ENCODE data around the gene ATP6AP1.
A peak's percentile ranks its signal among the peaks of the same experiment; 100 is the strongest.

ATP6AP1 gene

DNA sequence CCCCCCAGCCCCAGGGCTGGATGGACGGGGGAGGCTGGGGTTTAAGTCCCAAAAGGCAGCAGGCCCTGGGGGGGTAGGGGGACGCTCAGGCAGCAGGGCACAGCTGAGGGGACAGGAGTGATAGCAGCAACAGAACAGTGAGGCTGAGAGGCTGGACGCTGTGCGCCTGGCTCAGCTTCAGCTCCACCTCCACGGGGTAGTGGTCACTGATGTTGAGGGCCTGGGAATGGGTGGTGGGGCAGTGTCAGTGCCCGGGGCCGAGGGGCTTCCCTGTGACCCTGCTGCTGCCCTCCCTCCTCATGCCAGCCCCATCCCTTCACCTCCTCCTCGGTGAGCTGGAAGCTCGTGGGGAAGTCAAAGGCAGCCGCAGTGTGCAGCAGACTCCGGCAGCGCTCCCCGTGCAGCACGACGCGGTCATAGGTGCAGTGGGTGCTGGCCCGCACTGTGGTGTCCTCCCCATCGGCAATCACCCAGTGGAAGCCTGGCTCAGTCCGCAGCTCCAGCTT, 25.8 kb upstream of the ATP6AP1 start:
- H3K36me3 ChIP-seq (ENCODE audit: control insufficient read depth in 2 of 2, insufficient read depth in 1 of 2, low read length in 2 of 2) = peaks cover 0 to 44% of the 10 kb centered on the region in 2 experiments; a peak in 1 of 3 replicates
- H3K4me1 ChIP-seq (ENCODE audit: control insufficient read depth, insufficient read depth, low read length) = no peaks in the 10 kb centered on the region
- no peak overlapping the region for H3K4me3 ChIP-seq (ENCODE audit: low read depth, low read length)
- no peaks in the 10 kb centered on the region for H3K9me3 ChIP-seq (ENCODE audit: control insufficient read depth, insufficient read depth, low read depth, low read length)
- ChIA-PET CTCF (interaction anchor here (1.1 kb wide), 1 partner anchor 29 kb away, joined by 3 read pairs; the partner anchor contains the start of gene FLNA), POLR2A (interaction anchor here (1.2 to 6.5 kb wide), 3 partner anchors 8 to 55 kb away, joined by 3 to 57 read pairs (median 4); partner anchors contain the start of genes DNASE1L1, PLXNA3 and TAFAZZIN)
- no peak overlapping the region for H3K27ac ChIP-seq (ENCODE audit: extremely low read depth, low read depth, low read length)
- TF ChIP-seq KLF9 (tag by site-specific recombination; IDR thresholded peaks at IDR 0.05; ENCODE audit: low read depth) (no peak), ZNF600 (tag by site-specific recombination; IDR thresholded peaks at IDR 0.05) (peak; percentile 36; the same call in 1 of the 2 replicates)

DNA sequence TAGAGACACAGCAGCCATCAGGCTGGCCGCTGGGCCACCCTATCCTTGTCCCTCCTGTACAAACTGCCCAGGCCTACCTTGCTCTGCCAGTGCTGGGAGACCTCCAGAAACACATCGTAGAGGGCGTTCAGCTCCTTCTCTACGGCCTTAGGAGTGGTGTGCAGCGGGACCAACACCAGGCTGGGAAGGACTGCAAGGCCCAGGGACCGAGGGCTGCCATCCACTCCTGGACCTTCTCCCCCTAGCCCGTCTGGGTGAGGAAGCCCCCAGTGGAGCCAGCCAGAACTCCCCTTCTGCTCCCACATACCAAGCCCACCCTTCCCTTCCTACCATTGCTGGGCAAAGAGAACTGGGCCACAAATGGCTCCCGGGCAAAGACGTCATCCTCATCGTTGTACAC, 25.3 kb upstream of the ATP6AP1 start:
- peaks cover 0 to 44% of the 10 kb centered on the region in 2 experiments; a peak in 1 of 3 replicates for H3K36me3 ChIP-seq (ENCODE audit: control insufficient read depth in 2 of 2, insufficient read depth in 1 of 2, low read length in 2 of 2)
- no peak overlapping the region for H3K27ac ChIP-seq (ENCODE audit: extremely low read depth, low read depth, low read length)
- H3K4me1 ChIP-seq (ENCODE audit: control insufficient read depth, insufficient read depth, low read length) = no peaks in the 10 kb centered on the region
- ChIA-PET POLR2A (interaction anchor here (0.7 to 6.5 kb wide), 4 partner anchors 7 to 131 kb away, joined by 3 to 57 read pairs (median 4); partner anchors contain the start of genes DNASE1L1, PLXNA3 and TAFAZZIN), CTCF (interaction anchor here (1.1 kb wide), 1 partner anchor 29 kb away, joined by 3 read pairs; the partner anchor contains the start of gene FLNA)
- no peak overlapping the region for H3K4me3 ChIP-seq (ENCODE audit: low read depth, low read length)
- no peak for TF ChIP-seq EGR2 (tag by site-specific recombination; IDR thresholded peaks at IDR 0.05; ENCODE audit: low read depth)
- TF ChIP-seq, protein P1, sequence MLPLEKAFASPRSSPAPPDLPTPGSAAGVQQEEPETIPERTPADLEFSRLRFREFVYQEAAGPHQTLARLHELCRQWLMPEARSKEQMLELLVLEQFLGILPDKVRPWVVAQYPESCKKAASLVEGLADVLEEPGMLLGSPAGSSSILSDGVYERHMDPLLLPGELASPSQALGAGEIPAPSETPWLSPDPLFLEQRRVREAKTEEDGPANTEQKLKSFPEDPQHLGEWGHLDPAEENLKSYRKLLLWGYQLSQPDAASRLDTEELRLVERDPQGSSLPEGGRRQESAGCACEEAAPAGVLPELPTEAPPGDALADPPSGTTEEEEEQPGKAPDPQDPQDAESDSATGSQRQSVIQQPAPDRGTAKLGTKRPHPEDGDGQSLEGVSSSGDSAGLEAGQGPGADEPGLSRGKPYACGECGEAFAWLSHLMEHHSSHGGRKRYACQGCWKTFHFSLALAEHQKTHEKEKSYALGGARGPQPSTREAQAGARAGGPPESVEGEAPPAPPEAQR (tag by site-specific recombination; IDR thresholded peaks at IDR 0.05) = no peak
- no peak for TF ChIP-seq ZNF114 (tag by site-specific recombination; IDR thresholded peaks at IDR 0.05)
- no peak for TF ChIP-seq ZNF747 (tag by site-specific recombination; IDR thresholded peaks at IDR 0.05)
- no peak for TF ChIP-seq TRIM28 (IDR thresholded peaks at IDR 0.05; ENCODE audit: borderline replicate concordance, low read length)
- TF ChIP-seq, protein P2, sequence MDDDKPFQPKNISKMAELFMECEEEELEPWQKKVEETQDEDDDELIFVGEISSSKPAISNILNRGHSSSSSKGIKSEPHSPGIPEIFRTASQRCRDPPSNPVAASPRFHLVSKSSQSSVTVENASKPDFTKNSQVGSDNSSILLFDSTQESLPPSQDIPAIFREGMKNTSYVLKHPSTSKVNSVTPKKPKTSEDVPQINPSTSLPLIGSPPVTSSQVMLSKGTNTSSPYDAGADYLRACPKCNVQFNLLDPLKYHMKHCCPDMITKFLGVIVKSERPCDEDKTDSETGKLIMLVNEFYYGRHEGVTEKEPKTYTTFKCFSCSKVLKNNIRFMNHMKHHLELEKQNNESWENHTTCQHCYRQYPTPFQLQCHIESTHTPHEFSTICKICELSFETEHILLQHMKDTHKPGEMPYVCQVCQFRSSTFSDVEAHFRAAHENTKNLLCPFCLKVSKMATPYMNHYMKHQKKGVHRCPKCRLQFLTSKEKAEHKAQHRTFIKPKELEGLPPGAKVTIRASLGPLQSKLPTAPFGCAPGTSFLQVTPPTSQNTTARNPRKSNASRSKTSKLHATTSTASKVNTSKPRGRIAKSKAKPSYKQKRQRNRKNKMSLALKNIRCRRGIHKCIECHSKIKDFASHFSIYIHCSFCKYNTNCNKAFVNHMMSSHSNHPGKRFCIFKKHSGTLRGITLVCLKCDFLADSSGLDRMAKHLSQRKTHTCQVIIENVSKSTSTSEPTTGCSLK (tag by site-specific recombination; IDR thresholded peaks at IDR 0.05) = no peak
- TF ChIP-seq, protein P3, sequence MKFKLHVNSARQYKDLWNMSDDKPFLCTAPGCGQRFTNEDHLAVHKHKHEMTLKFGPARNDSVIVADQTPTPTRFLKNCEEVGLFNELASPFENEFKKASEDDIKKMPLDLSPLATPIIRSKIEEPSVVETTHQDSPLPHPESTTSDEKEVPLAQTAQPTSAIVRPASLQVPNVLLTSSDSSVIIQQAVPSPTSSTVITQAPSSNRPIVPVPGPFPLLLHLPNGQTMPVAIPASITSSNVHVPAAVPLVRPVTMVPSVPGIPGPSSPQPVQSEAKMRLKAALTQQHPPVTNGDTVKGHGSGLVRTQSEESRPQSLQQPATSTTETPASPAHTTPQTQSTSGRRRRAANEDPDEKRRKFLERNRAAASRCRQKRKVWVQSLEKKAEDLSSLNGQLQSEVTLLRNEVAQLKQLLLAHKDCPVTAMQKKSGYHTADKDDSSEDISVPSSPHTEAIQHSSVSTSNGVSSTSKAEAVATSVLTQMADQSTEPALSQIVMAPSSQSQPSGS (tag by site-specific recombination; IDR thresholded peaks at IDR 0.05; ENCODE audit: low read depth) = no peak
- no peak for TF ChIP-seq ZNF654 (tag by site-specific recombination; IDR thresholded peaks at IDR 0.05; ENCODE audit: low read depth)
- TF ChIP-seq, protein P4, sequence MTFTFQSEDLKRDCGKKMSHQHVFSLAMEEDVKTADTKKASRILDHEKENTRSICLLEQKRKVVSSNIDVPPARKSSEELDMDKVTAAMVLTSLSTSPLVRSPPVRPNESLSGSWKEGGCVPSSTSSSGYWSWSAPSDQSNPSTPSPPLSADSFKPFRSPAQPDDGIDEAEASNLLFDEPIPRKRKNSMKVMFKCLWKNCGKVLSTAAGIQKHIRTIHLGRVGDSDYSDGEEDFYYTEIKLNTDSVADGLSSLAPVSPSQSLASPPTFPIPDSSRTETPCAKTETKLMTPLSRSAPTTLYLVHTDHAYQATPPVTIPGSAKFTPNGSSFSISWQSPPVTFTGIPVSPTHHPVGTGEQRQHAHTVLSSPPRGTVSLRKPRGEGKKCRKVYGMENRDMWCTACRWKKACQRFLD (tag by site-specific recombination; IDR thresholded peaks at IDR 0.05) = no peak
- TF ChIP-seq ZNF394 (tag by site-specific recombination; IDR thresholded peaks at IDR 0.05; ENCODE audit: borderline replicate concordance) = no peak
- TF ChIP-seq, protein P5, sequence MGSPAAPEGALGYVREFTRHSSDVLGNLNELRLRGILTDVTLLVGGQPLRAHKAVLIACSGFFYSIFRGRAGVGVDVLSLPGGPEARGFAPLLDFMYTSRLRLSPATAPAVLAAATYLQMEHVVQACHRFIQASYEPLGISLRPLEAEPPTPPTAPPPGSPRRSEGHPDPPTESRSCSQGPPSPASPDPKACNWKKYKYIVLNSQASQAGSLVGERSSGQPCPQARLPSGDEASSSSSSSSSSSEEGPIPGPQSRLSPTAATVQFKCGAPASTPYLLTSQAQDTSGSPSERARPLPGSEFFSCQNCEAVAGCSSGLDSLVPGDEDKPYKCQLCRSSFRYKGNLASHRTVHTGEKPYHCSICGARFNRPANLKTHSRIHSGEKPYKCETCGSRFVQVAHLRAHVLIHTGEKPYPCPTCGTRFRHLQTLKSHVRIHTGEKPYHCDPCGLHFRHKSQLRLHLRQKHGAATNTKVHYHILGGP (tag by site-specific recombination; IDR thresholded peaks at IDR 0.05) = no peak
- no peak for TF ChIP-seq ZNF169 (tag by site-specific recombination; IDR thresholded peaks at IDR 0.05)
- TF ChIP-seq ZNF677 (tag by site-specific recombination; IDR thresholded peaks at IDR 0.05) = no peak
- H3K9me3 ChIP-seq (ENCODE audit: control insufficient read depth, insufficient read depth, low read depth, low read length) = no peaks in the 10 kb centered on the region
